ENCODE data around the gene TRIM63.

GRCh38 chr1:26017606-26018005, 49.8 kb downstream of the TRIM63 start:
- TF ChIP-seq CHD2 (IDR thresholded peaks at IDR 0.05; ENCODE audit: low read depth, low read length) (no peak), ARID4B (CRISPR knock-in tag; IDR thresholded peaks at IDR 0.05) (no peak), ZNF311 (CRISPR knock-in tag; IDR thresholded peaks at IDR 0.05) (no peak), POU5F1 (IDR thresholded peaks at IDR 0.05; ENCODE audit: borderline replicate concordance, low read depth, low read length, partially characterized antibody) (no peak), ELF4 (CRISPR knock-in tag; IDR thresholded peaks at IDR 0.05) (no peak)
